SU-DHL-6 (cell line): ENCODE measurements around the gene UROC1.

Source experiments
- H2AFZ ChIP-seq: fragments of 200-600 bp; sonication (generic); 2 replicates; pipeline ENCODE4 v1.6.1; 2014; ENCODE audit warnings: low read depth, mild to moderate bottlenecking, moderate library complexity, mixed read lengths, antibody characterized with exemption, low read length; ENCODE audit not compliant: severe bottlenecking
- H3F3A ChIP-seq: fragments of 200-600 bp; shearing (Covaris generic); 2 replicates; pipeline ENCODE4 v1.6.0; 2016; ENCODE audit warnings: antibody characterized with exemption, mild to moderate bottlenecking; ENCODE audit not compliant: insufficient read depth
- H3K27ac ChIP-seq: fragments of 200-600 bp; sonication (generic); 2 replicates; pipeline ENCODE4 v1.5.1; 2016; ENCODE audit warnings: low read depth, mild to moderate bottlenecking, low read length, moderate library complexity, mixed read lengths
- H3K27me3 ChIP-seq: fragments of 200-600 bp; sonication (generic), shearing (Covaris generic); 2 replicates; pipeline ENCODE4 v1.6.0; 2014; ENCODE audit warnings: mild to moderate bottlenecking, low read length
- H3K36me3 ChIP-seq: fragments of 200-600 bp; sonication (generic); 2 replicates; pipeline ENCODE4 v1.6.1; 2014; ENCODE audit warnings: mild to moderate bottlenecking, low read length, mixed read lengths
- H3K4me2 ChIP-seq: fragments of 300-600, 200-600 bp; shearing (Covaris generic), sonication (generic); 2 replicates; pipeline ENCODE4 v1.6.0; 2014; ENCODE audit warnings: low read length, low read depth, mild to moderate bottlenecking; ENCODE audit not compliant: poor library complexity, severe bottlenecking
- H3K4me3 ChIP-seq: fragments of 200-600 bp; sonication (generic); 2 replicates; pipeline ENCODE4 v1.5.1; 2014; ENCODE audit warnings: antibody characterized with exemption, low read length, mild to moderate bottlenecking, mixed read lengths; ENCODE audit not compliant: insufficient read depth, poor library complexity, severe bottlenecking
- H3K79me2 ChIP-seq: fragments of 200-600 bp; sonication (generic); 2 replicates; pipeline ENCODE4 v1.6.1; 2014; ENCODE audit warnings: mild to moderate bottlenecking, low read length, moderate library complexity; ENCODE audit not compliant: insufficient read depth
- H3K9ac ChIP-seq: fragments of 200-600 bp; sonication (generic); 2 replicates; pipeline ENCODE4 v1.7.0; 2014; ENCODE audit warnings: mild to moderate bottlenecking, low read length
- H3K9me2 ChIP-seq: fragments of 200-600 bp; sonication (generic); replicated peaks from 2 replicates; pipeline ENCODE4 v1.6.1; 2014; ENCODE audit warnings: low read length; ENCODE audit not compliant: insufficient read depth
- H3K9me3 ChIP-seq: fragments of 200-600 bp; sonication (generic); 2 replicates; pipeline ENCODE4 v1.6.1; 2014; ENCODE audit warnings: low read length, mixed read lengths; ENCODE audit not compliant: insufficient read depth
- H4K20me1 ChIP-seq: fragments of 200-600 bp; sonication (generic); 2 replicates; pipeline ENCODE4 v1.6.1; 2014; ENCODE audit warnings: low read depth, mild to moderate bottlenecking, antibody characterized with exemption, low read length, moderate library complexity, mixed read lengths
- EZH2phosphoT487 ChIP-seq: fragments of 200-600 bp; sonication (generic), shearing (Covaris generic); conservative IDR thresholded peaks from 2 replicates; pipeline ENCODE4 v1.6.1; 2018; ENCODE audit warnings: mild to moderate bottlenecking, antibody characterized with exemption, low read length, moderate library complexity, mixed read lengths
- TF ChIP-seq, protein P1 (sequence below): fragments of 200-600 bp; sonication (generic); IDR thresholded peaks from one replicate; pipeline ENCODE4 v1.5.1; 2017; ENCODE audit warnings: antibody characterized with exemption, mild to moderate bottlenecking, low read length, moderate library complexity; ENCODE audit not compliant: insufficient read depth, poor library complexity, severe bottlenecking

UROC1 gene

DNA sequence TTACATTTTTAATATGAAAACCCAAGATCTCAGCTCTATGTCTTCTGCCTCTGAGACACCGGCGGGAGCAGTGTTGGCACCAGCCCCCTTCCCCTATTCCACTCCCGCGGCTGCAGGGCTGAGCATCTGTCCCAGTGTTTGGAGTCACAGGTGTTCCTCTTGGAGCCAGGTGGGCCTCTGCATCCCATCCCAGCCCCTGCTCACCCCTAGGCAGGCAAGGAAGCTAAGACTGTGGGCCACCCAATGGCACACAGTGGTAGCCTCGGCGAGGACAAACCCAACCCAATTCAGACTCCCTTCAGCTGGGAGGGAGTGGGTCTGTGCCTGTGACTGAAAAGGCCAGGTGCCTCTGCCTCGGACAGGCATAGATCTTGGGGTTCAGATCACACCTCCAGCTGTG, 9.4 kb upstream of the UROC1 start:
- TF ChIP-seq, protein P1, sequence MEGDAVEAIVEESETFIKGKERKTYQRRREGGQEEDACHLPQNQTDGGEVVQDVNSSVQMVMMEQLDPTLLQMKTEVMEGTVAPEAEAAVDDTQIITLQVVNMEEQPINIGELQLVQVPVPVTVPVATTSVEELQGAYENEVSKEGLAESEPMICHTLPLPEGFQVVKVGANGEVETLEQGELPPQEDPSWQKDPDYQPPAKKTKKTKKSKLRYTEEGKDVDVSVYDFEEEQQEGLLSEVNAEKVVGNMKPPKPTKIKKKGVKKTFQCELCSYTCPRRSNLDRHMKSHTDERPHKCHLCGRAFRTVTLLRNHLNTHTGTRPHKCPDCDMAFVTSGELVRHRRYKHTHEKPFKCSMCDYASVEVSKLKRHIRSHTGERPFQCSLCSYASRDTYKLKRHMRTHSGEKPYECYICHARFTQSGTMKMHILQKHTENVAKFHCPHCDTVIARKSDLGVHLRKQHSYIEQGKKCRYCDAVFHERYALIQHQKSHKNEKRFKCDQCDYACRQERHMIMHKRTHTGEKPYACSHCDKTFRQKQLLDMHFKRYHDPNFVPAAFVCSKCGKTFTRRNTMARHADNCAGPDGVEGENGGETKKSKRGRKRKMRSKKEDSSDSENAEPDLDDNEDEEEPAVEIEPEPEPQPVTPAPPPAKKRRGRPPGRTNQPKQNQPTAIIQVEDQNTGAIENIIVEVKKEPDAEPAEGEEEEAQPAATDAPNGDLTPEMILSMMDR, result no peak
- TF ChIP-seq EZH2phosphoT487, result no peak
- H3K9ac ChIP-seq, result no peak overlapping the region
- H3F3A ChIP-seq, result no peaks in the 10 kb centered on the region
- no peaks in the 10 kb centered on the region for H3K9me2 ChIP-seq
- H3K36me3 ChIP-seq, result no peaks in the 10 kb centered on the region
- no peak overlapping the region for H2AFZ ChIP-seq
- no peaks in the 10 kb centered on the region for H3K27me3 ChIP-seq
- no peaks in the 10 kb centered on the region for H4K20me1 ChIP-seq
- no peak overlapping the region for H3K4me2 ChIP-seq
- no peaks in the 10 kb centered on the region for H3K79me2 ChIP-seq
- H3K27ac ChIP-seq, result no peak overlapping the region
- H3K9me3 ChIP-seq, result no peaks in the 10 kb centered on the region
- no peak overlapping the region for H3K4me3 ChIP-seq

DNA sequence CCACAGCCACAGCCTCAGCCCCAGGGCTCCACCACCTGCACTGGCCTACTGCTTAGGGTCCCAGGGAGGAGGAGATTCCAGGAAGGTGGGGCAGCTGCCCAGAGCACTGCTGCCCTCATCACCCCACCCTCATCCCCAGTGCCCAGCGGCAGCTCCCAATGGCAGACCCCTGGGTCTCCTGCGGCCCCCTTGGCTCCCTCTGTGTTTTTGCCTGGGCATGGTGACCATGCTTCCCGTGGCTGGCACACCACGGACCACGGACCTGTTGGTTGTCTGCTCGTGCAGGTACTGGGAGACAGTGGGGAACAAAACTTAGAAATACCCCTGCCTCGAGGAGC, 9.1 kb upstream of the UROC1 start:
- no peak overlapping the region for H3K27ac ChIP-seq
- H4K20me1 ChIP-seq, result no peaks in the 10 kb centered on the region
- H3F3A ChIP-seq, result no peaks in the 10 kb centered on the region

DNA sequence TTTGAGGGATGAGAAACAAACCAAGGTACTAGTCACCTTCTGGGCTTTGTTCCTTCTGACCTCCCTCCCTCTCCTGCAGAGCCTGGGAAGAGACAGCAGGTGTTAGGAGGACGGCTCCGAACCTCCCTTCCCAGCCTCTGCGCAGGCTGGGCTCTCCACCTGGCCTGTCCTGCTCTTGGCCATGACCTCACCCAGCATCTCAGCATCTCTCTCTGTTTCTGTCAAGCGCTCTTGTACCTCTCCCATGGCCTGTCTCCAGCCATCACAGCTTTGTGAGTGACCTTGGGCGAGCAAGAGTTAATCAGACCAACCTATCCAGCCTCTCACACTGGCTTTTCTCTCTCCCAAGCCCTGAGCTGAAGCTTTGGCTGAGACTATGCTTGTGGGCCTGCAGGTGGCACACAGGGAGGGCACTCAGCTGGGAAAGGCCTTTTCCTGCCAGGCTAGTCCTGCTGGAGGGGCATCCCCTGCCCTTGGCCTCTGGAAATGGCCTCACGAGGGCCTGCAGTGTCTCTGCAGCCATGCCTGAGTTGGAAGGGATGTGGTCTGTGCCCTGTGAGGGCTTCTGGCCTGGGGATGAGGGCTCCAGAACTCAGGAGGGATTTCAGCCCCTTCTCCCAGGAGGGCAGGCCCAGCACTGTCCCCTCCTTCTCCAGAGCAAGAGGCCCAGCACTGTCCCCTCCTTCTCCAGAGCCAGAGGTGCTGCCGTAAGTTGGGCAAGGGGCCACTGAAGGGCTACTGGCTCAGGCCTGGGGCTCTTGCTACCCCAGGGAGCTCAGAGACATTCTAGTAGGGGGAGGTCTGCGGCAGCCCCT, 8.5 kb upstream of the UROC1 start:
- no peak overlapping the region for H3K4me3 ChIP-seq
- H3K9me3 ChIP-seq, result no peaks in the 10 kb centered on the region
- H3K9ac ChIP-seq, result no peak overlapping the region
- no peak overlapping the region for H3K27ac ChIP-seq
- H3K9me2 ChIP-seq, result no peaks in the 10 kb centered on the region
- no peak overlapping the region for H2AFZ ChIP-seq
- H4K20me1 ChIP-seq, result no peaks in the 10 kb centered on the region
- no peaks in the 10 kb centered on the region for H3F3A ChIP-seq
- TF ChIP-seq, protein P1, result no peak
- TF ChIP-seq EZH2phosphoT487, result no peak
- H3K4me2 ChIP-seq, result no peak overlapping the region
- no peaks in the 10 kb centered on the region for H3K27me3 ChIP-seq
- H3K36me3 ChIP-seq, result no peaks in the 10 kb centered on the region
- no peaks in the 10 kb centered on the region for H3K79me2 ChIP-seq

More for the DNA sequence above, 9.1 kb upstream of the UROC1 start:
- Histone ChIP-seq H3K36me3 (no peaks in the 10 kb centered on the region), H3K79me2 (no peaks in the 10 kb centered on the region), H3K27me3 (no peaks in the 10 kb centered on the region), H3K9me3 (no peaks in the 10 kb centered on the region), H3K4me3 (no peak overlapping the region), H3K9me2 (no peaks in the 10 kb centered on the region), H3K9ac (no peak overlapping the region), H2AFZ (no peak overlapping the region), H3K4me2 (no peak overlapping the region)
- TF ChIP-seq EZH2phosphoT487, result no peak
- TF ChIP-seq, protein P1, result no peak
